Measurements from ENCODE around the gene JAZF1.

Gene JAZF1

DNA sequence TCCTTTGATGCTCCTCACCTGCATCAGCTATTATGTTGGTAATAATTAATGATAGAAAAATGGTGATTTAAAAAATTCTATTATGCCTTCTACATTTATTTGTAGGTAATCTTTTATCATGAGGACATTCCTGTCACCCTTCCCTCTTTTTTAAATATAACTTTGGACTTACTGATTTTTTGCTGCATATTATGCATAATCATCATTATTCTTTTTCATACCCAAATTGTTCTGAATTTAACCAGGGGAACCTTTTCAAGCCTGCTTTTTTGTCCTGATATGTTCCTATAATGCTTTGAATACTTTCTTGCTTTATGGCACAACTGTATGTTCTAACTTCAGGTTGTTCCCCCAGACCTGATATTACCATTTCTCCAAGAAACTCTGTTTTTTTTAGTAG, 392.2 kb downstream of the JAZF1 start:
- no peak for DNase-seq

DNA sequence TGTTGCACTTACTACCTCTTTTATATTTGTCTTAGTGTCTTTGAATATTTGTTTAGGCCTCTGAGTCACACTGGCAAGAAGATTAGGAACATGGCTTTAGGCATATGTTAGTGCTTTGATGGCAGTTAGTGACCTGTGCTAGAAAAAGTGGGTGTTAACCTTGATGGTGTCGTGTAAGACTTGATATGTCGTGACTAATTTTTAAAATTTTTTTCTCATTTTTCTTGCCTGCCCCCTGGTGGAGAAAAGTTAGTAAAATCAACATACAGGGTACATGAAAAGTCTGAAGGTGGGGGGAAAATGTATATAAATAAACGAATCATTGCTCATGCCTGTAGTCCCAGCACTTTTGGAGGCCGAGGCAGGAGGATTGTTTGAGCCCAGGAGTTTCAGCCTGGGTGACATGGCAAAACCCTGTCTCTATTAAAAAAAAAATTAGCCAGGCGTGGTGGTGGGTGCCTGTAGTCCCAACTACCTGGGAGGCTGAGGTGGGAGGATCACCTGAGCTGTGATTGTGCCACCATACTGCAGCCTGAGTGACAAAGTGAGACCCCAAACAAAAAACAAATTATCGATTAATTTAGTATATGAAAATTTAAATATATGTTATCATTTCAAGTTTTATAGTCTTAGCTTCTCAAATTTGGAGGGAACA, 396.1 kb downstream of the JAZF1 start:
- DNase-seq = no peak

DNA sequence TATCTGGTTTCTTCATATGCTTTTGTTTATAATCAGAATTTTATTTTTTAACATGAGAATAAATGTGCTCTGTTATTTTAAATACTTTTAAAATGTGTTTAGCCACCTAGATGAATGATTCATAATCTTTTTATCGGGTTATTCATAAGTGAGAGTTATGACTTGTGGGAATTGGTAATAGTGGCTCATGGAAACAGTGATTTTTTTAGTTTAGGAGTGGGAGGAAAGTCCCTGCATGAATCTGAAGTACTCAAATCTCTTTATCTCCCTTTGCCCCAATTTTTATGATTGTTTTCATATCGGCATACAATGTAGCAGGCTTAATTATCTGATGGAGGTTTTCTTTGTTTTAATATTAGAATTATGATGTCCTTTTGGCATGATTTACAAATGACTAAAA, 397.7 kb downstream of the JAZF1 start:
- no peak for DNase-seq

DNA sequence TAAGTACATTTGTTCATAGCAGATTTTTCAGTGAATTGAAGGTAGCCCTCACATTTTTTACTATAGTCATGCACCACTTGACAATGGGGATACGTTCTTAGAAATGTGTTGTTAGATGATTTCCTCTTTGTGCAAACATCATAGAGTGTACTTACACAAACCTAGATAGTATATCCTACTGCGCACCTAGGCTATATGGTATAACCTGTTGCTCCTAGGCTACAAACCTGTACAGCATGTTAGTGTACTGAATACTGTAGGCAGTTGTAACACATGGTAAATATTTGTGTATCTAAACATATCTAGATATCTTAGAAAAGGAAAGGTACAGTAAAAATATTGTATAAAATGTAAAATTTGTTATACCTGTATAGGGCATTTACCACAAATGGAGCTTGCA, 399.4 kb downstream of the JAZF1 start:
- DNase-seq = no peak
